Endothelial cell of umbilical vein (primary cell): Measurements from ENCODE around the gene RANBP1. TPM values are rescaled to one million over a fixed set of nuclear protein-coding genes. Genes with fewer than 3 reads are reported as not detected.

Experiments used
- BruUV-seq: library from RNA; stranded (reverse); fragments of 400-500 nt; replicated peaks from 2 replicates; lab custom pipeline; 2021; lab: Mats Ljungman, UMichigan
- CTCF ChIA-PET: fragments of 300-600, 350-600 bp; sonication (Branson Sonifier 250); formaldehyde crosslinking; loops from one replicate; lab custom pipeline; 2021; ENCODE audit warnings: antibody characterized with exemption, inconsistent platforms; lab: Charles Lee
- POLR2A ChIA-PET: fragments of 300-600, 350-600 bp; sonication (Branson Sonifier 250); formaldehyde crosslinking; loops from one replicate; lab custom pipeline; 2021; ENCODE audit warnings: antibody characterized with exemption, inconsistent platforms; lab: Charles Lee
- DNase-seq: peaks from one replicate; pipeline ENCODE4 v3.0.0-alpha.2; 2011; ENCODE audit warnings: low read depth, low spot score
- FAIRE-seq: peaks from 2 replicates; lab custom pipeline; 2011; peaks lifted over from hg19 to GRCh38; lab: Jason Lieb, UNC
- H2AFZ ChIP-seq: 2 replicates; pipeline ENCODE4 v1.6.0; 2012; ENCODE audit warnings: low read depth, low read length, control low read depth, inconsistent platforms
- H3K27ac ChIP-seq: 2 replicates; pipeline ENCODE4 v1.5.1; 2011; ENCODE audit warnings: low read depth, mild to moderate bottlenecking, control low read depth, low read length, moderate library complexity; ENCODE audit not compliant: insufficient read depth
- H3K27me3 ChIP-seq, 2 experiments: 2 replicates each; pipeline versions ENCODE4 v1.6.0 to v1.6.1; 2011; ENCODE audit warnings: low read length in 2 of 2, mixed read lengths in 1 of 2; ENCODE audit not compliant: control insufficient read depth in 2 of 2, insufficient read depth in 2 of 2
- H3K36me3 ChIP-seq, 2 experiments: 2 replicates in 1 of 2; 3 replicates in 1 of 2; pipeline ENCODE4 v1.5.1; 2011; ENCODE audit warnings: low read length in 2 of 2, mild to moderate bottlenecking in 1 of 2, moderate library complexity in 1 of 2; ENCODE audit not compliant: control insufficient read depth in 2 of 2, insufficient read depth in 2 of 2; ENCODE audit errors: extremely low read depth in 1 of 2
- H3K4me1 ChIP-seq: 3 replicates; pipeline ENCODE4 v1.5.1; 2011; ENCODE audit warnings: mild to moderate bottlenecking, low read length; ENCODE audit not compliant: control insufficient read depth, insufficient read depth; ENCODE audit errors: extremely low read depth
- H3K4me2 ChIP-seq: 2 replicates; pipeline ENCODE4 v1.6.1; 2011; ENCODE audit warnings: low read length, control low read depth, mixed read lengths; ENCODE audit not compliant: insufficient read depth
- H3K4me3 ChIP-seq, 3 experiments: fragments of 200-600 bp in 1 of 3; sonication (generic), shearing (Covaris generic) in 1 of 3; replicated peaks in 1 of 3; 2 replicates each; pipeline ENCODE4 v1.5.1; 2011 to 2016; ENCODE audit warnings: control low read depth in 3 of 3, low read length in 3 of 3, mild to moderate bottlenecking in 2 of 3, inconsistent platforms in 1 of 3, low read depth in 1 of 3, moderate library complexity in 1 of 3; ENCODE audit not compliant: insufficient read depth in 1 of 3
- H3K79me2 ChIP-seq: 2 replicates; pipeline ENCODE4 v1.6.0; 2012; ENCODE audit warnings: low read length, inconsistent platforms; ENCODE audit not compliant: control insufficient read depth, insufficient read depth
- H3K9ac ChIP-seq: replicated peaks from 2 replicates; pipeline ENCODE3; 2011; ENCODE audit warnings: low read length, control low read depth; ENCODE audit not compliant: insufficient read depth; ENCODE audit errors: extremely low read depth
- H3K9me1 ChIP-seq: replicated peaks from 3 replicates; pipeline ENCODE4 v1.6.0; 2011; ENCODE audit warnings: mild to moderate bottlenecking, low read length; ENCODE audit not compliant: control insufficient read depth, insufficient read depth; ENCODE audit errors: extremely low read depth
- H3K9me3 ChIP-seq: replicated peaks from 2 replicates; pipeline ENCODE4 v1.5.1; 2012; ENCODE audit warnings: low read length, inconsistent platforms; ENCODE audit not compliant: control insufficient read depth, insufficient read depth
- H4K20me1 ChIP-seq: replicated peaks from 2 replicates; pipeline ENCODE3; 2011; ENCODE audit warnings: mild to moderate bottlenecking, low read length; ENCODE audit not compliant: control insufficient read depth, insufficient read depth; ENCODE audit errors: extremely low read depth
- EZH2 ChIP-seq: IDR thresholded peaks from 2 replicates; pipeline ENCODE4 v1.6.1; 2012; ENCODE audit warnings: borderline replicate concordance, low read depth, mild to moderate bottlenecking, moderate library complexity, low read length, inconsistent platforms; ENCODE audit not compliant: severe bottlenecking
- FOS ChIP-seq: IDR thresholded peaks from 2 replicates; pipeline ENCODE4 v1.6.1; 2011; ENCODE audit warnings: mild to moderate bottlenecking, low read length, moderate library complexity, borderline replicate concordance; ENCODE audit not compliant: insufficient read depth
- GATA2 ChIP-seq: IDR thresholded peaks from 2 replicates; pipeline ENCODE4 v1.7.0; 2011; ENCODE audit warnings: low read depth, mild to moderate bottlenecking, moderate library complexity, mixed read lengths, low read length; ENCODE audit not compliant: insufficient read length, insufficient read depth
- JUN ChIP-seq: IDR thresholded peaks from 2 replicates; pipeline ENCODE4 v1.6.1; 2011; ENCODE audit warnings: borderline replicate concordance, low read depth; ENCODE audit not compliant: insufficient read length, insufficient read depth
- MAX ChIP-seq: IDR thresholded peaks from 2 replicates; pipeline ENCODE4 v1.6.1; 2011; ENCODE audit not compliant: insufficient read depth, insufficient read length
- MYC ChIP-seq: IDR thresholded peaks from one replicate; pipeline ENCODE4 v1.6.1; 2011; ENCODE audit warnings: mild to moderate bottlenecking, low read depth, low read length
- POLR2A ChIP-seq: IDR thresholded peaks from 2 replicates; pipeline ENCODE4 v1.6.1; 2012; ENCODE audit warnings: low read depth, mild to moderate bottlenecking, control low read depth, low read length
- POLR2AphosphoS5 ChIP-seq: IDR thresholded peaks from 2 replicates; pipeline ENCODE4 v1.6.1; 2012; ENCODE audit warnings: low read depth, mild to moderate bottlenecking, control low read depth, low read length, moderate library complexity; ENCODE audit not compliant: insufficient read depth
- dilution Hi-C: fragments of 300-500 bp; cut with MboI; formaldehyde crosslinking; loops from one replicate; pipeline ENCODE4 v1.15.0; 2019; ENCODE audit warnings: low sequenced_read_pairs; ENCODE audit not compliant: extremely low pct_ligation_motif_present
- intact Hi-C: fragments of 100-400 bp; cut with micrococcal nuclease; formaldehyde crosslinking; loops from one replicate; pipeline ENCODE4 v1.10.0; 2022
- polyA plus RNA-seq, 4 experiments: library from polyadenylated mRNA; depleted of rRNA in 3 of 4; stranded (reverse) in 3 of 4; unstranded in 1 of 4; fragments of >200 nt; gene quantifications; 2 replicates each; pipeline versions ENCODE4 v1.2.1 to v1.2.3, GENCODE V29; 2011 to 2012; ENCODE audit warnings: missing spikeins in 1 of 4
- total RNA-seq: library from RNA; stranded (reverse); gene quantifications from 2 replicates; pipeline ENCODE4 v1.2.3, GENCODE V29; 2021
- TF ChIP-seq, protein P1 (sequence below), 2 donors: IDR thresholded peaks; 1 replicate in 1 of 2; 2 replicates in 1 of 2; pipeline ENCODE4 v1.5.1; 2011; ENCODE audit warnings: low read length in 2 of 2, mild to moderate bottlenecking in 2 of 2, moderate library complexity in 2 of 2, control low read depth in 1 of 2, inconsistent platforms in 1 of 2, low read depth in 1 of 2; ENCODE audit not compliant: insufficient read depth in 1 of 2; ENCODE audit errors: extremely low read depth in 1 of 2

RANBP1 gene
- total and polyA plus RNA-seq, 2 donors (not counting 3 experiments of a cell fraction or from before 2014, with no cell fraction given): 228 to 247 TPM

DNA sequence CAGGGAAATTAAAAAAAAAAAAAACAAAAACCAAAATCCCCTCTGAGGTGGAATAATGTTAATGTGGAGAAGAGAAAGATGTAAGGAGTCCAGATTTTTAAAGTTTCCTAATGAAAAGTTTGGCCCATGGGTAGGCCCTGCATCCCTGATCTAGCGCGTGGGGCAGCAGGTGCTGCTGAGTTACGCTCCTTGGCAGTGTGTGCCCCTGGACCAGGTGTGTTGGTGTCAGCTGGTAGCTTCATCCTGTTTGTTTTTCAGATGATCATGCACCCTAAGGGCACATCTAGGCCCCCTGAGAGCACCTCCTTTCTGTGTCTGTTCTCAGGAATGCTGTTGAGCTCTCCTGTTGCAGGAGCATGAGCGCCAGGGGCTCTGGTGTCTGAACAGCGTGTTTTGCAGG, 29.1 kb upstream of the RANBP1 start:
- peaks cover 2% of the 10 kb centered on the region for H4K20me1 ChIP-seq
- H3K27me3 ChIP-seq: no peaks in the 10 kb centered on the region
- TF ChIP-seq POLR2A: no peak
- TF ChIP-seq EZH2: no peak
- TF ChIP-seq, protein P1, sequence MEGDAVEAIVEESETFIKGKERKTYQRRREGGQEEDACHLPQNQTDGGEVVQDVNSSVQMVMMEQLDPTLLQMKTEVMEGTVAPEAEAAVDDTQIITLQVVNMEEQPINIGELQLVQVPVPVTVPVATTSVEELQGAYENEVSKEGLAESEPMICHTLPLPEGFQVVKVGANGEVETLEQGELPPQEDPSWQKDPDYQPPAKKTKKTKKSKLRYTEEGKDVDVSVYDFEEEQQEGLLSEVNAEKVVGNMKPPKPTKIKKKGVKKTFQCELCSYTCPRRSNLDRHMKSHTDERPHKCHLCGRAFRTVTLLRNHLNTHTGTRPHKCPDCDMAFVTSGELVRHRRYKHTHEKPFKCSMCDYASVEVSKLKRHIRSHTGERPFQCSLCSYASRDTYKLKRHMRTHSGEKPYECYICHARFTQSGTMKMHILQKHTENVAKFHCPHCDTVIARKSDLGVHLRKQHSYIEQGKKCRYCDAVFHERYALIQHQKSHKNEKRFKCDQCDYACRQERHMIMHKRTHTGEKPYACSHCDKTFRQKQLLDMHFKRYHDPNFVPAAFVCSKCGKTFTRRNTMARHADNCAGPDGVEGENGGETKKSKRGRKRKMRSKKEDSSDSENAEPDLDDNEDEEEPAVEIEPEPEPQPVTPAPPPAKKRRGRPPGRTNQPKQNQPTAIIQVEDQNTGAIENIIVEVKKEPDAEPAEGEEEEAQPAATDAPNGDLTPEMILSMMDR (IDR thresholded peaks at IDR 0.05; ENCODE audit: extremely low read depth in 1 of 2, insufficient read depth in 1 of 2, low read depth in 1 of 2, low read length in 2 of 2): no peak
- H3K9ac ChIP-seq: no peak overlapping the region
- ChIA-PET CTCF (no interaction called here), POLR2A (no interaction called here)
- peaks cover 38 to 54% of the 10 kb centered on the region in 2 experiments for H3K36me3 ChIP-seq
- peaks cover 80% of the 10 kb centered on the region for H3K79me2 ChIP-seq
- H3K4me2 ChIP-seq: no peak overlapping the region
- dilution Hi-C loops: no loop called here
- no peak overlapping the region for H2AFZ ChIP-seq
- no peak overlapping the region for H3K27ac ChIP-seq
- H3K4me3 ChIP-seq: no peak overlapping the region
- no peaks in the 10 kb centered on the region for H3K9me1 ChIP-seq
- intact Hi-C loops: no loop called here
- BruUV-seq: no TSS peak
- H3K9me3 ChIP-seq: no peaks in the 10 kb centered on the region
- DNase-seq: no peak
- no peak for FAIRE-seq
- peaks cover 13% of the 10 kb centered on the region for H3K4me1 ChIP-seq

DNA sequence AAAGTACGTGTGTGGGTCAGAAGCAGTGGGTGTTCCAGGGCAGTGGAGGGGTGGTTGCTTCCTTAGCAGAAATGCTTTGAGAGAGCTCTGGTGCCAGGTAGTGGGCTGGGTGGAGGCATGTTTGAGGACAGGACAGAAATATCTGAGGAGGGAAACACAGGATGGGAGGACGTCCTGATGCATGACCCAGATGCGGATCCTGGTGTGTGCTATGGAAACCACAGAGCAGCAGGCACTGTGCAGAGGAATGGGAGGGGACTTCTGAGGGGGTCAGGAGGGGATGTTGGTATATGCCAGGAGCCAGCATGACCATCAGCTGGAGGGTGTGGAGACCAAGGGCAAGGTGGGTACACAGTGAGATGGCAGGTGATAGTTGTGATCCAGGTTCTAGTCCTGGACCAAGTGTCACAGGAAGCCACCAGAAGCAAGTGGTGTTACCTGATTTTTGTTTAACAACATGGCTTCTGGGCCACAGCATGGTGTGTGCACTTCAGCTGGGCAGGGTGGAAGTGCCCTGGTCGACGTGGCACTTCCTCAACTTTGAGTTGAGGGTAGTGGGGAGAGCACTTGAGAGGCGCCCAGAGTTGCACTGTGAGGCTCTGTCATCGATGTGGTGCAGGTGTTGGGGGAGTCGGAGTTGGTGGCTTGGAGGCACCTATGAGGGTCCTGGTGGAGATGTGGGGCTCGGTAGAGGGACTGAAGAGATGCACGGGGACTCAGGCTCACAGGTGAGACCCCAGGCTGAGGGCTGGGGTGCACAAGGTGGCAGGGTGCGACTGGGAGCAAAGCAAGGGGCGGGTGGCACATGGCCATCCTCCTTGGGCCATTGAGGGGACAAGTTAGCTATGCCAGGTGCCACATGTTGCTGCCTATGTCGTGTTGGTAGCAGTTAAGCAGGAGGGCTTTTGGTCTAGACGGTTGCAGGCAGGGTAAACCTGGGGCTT, 28.3 kb upstream of the RANBP1 start:
- ChIA-PET POLR2A (no interaction called here), CTCF (interaction anchor here (0.9 kb wide), 1 partner anchor 18 kb away, joined by 3 read pairs; no protein-coding TSS in a partner anchor)
- peaks cover 46 to 62% of the 10 kb centered on the region in 2 experiments for H3K36me3 ChIP-seq
- FAIRE-seq (no peak), DNase-seq (no peak)
- no peak overlapping the region for H3K4me3 ChIP-seq
- no peaks in the 10 kb centered on the region for H3K9me1 ChIP-seq
- no TSS peak for BruUV-seq
- no peaks in the 10 kb centered on the region for H3K9me3 ChIP-seq
- H3K27me3 ChIP-seq: no peaks in the 10 kb centered on the region
- peaks cover 9% of the 10 kb centered on the region for H3K4me1 ChIP-seq
- H3K4me2 ChIP-seq: no peak overlapping the region
- intact Hi-C loops: no loop called here
- no peak for TF ChIP-seq FOS
- no peak for TF ChIP-seq MYC
- TF ChIP-seq GATA2: no peak
- TF ChIP-seq JUN: no peak
- TF ChIP-seq POLR2AphosphoS5: no peak
- no peak for TF ChIP-seq MAX
- no peak for TF ChIP-seq POLR2A
- TF ChIP-seq, protein P1 (IDR thresholded peaks at IDR 0.05; ENCODE audit: extremely low read depth in 1 of 2, insufficient read depth in 1 of 2, low read depth in 1 of 2, low read length in 2 of 2): no peak
- no peak for TF ChIP-seq EZH2
- dilution Hi-C loops: no loop called here
- H3K79me2 ChIP-seq: peaks cover 79% of the 10 kb centered on the region
- H2AFZ ChIP-seq: no peak overlapping the region
- H3K27ac ChIP-seq: no peak overlapping the region
- H4K20me1 ChIP-seq: peaks cover 2% of the 10 kb centered on the region
- no peak overlapping the region for H3K9ac ChIP-seq
